NT2/D1 (cell line): Measurements from ENCODE around the gene BRINP3.
"Not testable (repeated sequence)": the region's sequence is repeated elsewhere in the genome, so short reads cannot be mapped to it uniquely, and the experiment has no call there.

Experiments
- DNase-seq: peaks from one replicate; pipeline ENCODE4 v3.0.0-alpha.2; 2011; ENCODE audit warnings: low read depth, low spot score
- H3K27me3 ChIP-seq: 2 replicates; pipeline ENCODE4 v1.6.0; 2011; ENCODE audit warnings: mild to moderate bottlenecking; ENCODE audit not compliant: insufficient read length, insufficient read depth
- H3K36me3 ChIP-seq: 2 replicates; pipeline ENCODE4 v1.6.1; 2011; ENCODE audit warnings: mild to moderate bottlenecking, low read length, mixed read lengths; ENCODE audit not compliant: insufficient read depth, insufficient read length
- H3K4me1 ChIP-seq: 2 replicates; pipeline ENCODE4 v1.5.1; 2011; ENCODE audit not compliant: insufficient read depth, insufficient read length
- H3K4me3 ChIP-seq: 2 replicates; pipeline ENCODE4 v1.5.1; 2011; ENCODE audit warnings: low read depth; ENCODE audit not compliant: insufficient read length
- H3K9ac ChIP-seq: 2 replicates; pipeline ENCODE4 v1.6.0; 2011; ENCODE audit warnings: low read depth; ENCODE audit not compliant: insufficient read length
- H3K9me3 ChIP-seq: 2 replicates; pipeline ENCODE4 v1.5.1; 2011; ENCODE audit warnings: mild to moderate bottlenecking, low read length; ENCODE audit not compliant: insufficient read depth
- SUZ12 ChIP-seq: IDR thresholded peaks from 2 replicates; pipeline ENCODE4 v1.6.1; 2011; ENCODE audit not compliant: insufficient read length, insufficient read depth; ENCODE audit errors: extremely low read depth
- YY1 ChIP-seq: IDR thresholded peaks from 2 replicates; pipeline ENCODE4 v1.6.1; 2011; ENCODE audit not compliant: insufficient read length, insufficient read depth
- ZNF274 ChIP-seq: IDR thresholded peaks from 2 replicates; pipeline ENCODE4 v1.6.1; 2011; ENCODE audit warnings: mild to moderate bottlenecking, low read depth, low read length

BRINP3 gene

GRCh38 chr1:190147616-190148015 lies 330.0 kb downstream of the BRINP3 start:
- no peak overlapping the region for H3K9ac ChIP-seq
- no peak for TF ChIP-seq SUZ12
- TF ChIP-seq YY1, result no peak
- TF ChIP-seq ZNF274, result no peak
- DNase-seq, result no peak

GRCh38 chr1:190144650-190145049 lies 333.0 kb downstream of the BRINP3 start:
- no peak for DNase-seq
- Histone ChIP-seq H3K36me3 (no peaks in the 10 kb centered on the region), H3K27me3 (no peaks in the 10 kb centered on the region), H3K4me3 (no peak overlapping the region), H3K9ac (no peak overlapping the region), H3K4me1 (no peaks in the 10 kb centered on the region), H3K9me3 (no peaks in the 10 kb centered on the region)
- TF ChIP-seq YY1 (no peak), ZNF274 (no peak), SUZ12 (no peak)

More at GRCh38 chr1:190147616-190148015, 330.0 kb downstream of the BRINP3 start:
- H3K4me3 ChIP-seq, result no peak overlapping the region
- H3K4me1 ChIP-seq, result no peaks in the 10 kb centered on the region
- no peaks in the 10 kb centered on the region for H3K36me3 ChIP-seq
- H3K9me3 ChIP-seq, result no peaks in the 10 kb centered on the region
- H3K27me3 ChIP-seq, result no peaks in the 10 kb centered on the region

GRCh38 chr1:190140644-190141043 lies 337.0 kb downstream of the BRINP3 start:
- DNase-seq, result no peak
- H3K27me3 ChIP-seq, result no peaks in the 10 kb centered on the region
- H3K9me3 ChIP-seq, result no peaks in the 10 kb centered on the region
- H3K9ac ChIP-seq, result no peak overlapping the region
- no peaks in the 10 kb centered on the region for H3K36me3 ChIP-seq
- H3K4me1 ChIP-seq, result no peaks in the 10 kb centered on the region
- TF ChIP-seq SUZ12 (no peak), YY1 (no peak), ZNF274 (no peak)
- no peak overlapping the region for H3K4me3 ChIP-seq

GRCh38 chr1:190138702-190139101 lies 339.0 kb downstream of the BRINP3 start:
- Histone ChIP-seq H3K36me3 (no peaks in the 10 kb centered on the region), H3K4me1 (no peaks in the 10 kb centered on the region), H3K4me3 (no peak overlapping the region), H3K9me3 (no peaks in the 10 kb centered on the region), H3K9ac (no peak overlapping the region), H3K27me3 (no peaks in the 10 kb centered on the region)
- TF ChIP-seq YY1 (no peak), ZNF274 (no peak), SUZ12 (no peak)
- no peak for DNase-seq

- H3K27me3 ChIP-seq, result no peaks in the 10 kb centered on the region
- H3K9me3 ChIP-seq, result no peaks in the 10 kb centered on the region
- no peak for DNase-seq
- no peak overlapping the region for H3K9ac ChIP-seq
- no peaks in the 10 kb centered on the region for H3K36me3 ChIP-seq
- H3K4me3 ChIP-seq, result no peak overlapping the region
- H3K4me1 ChIP-seq, result no peaks in the 10 kb centered on the region
- TF ChIP-seq SUZ12 (no peak), YY1 (no peak), ZNF274 (no peak)
These were observed 339.4 kb downstream of the BRINP3 start for GRCh38 chr1:190138266-190138665.

- Histone ChIP-seq H3K9me3 (no peaks in the 10 kb centered on the region), H3K4me1 (no peaks in the 10 kb centered on the region), H3K4me3 (no peak overlapping the region), H3K36me3 (no peaks in the 10 kb centered on the region), H3K9ac (no peak overlapping the region), H3K27me3 (no peaks in the 10 kb centered on the region)
- TF ChIP-seq SUZ12, result no peak
- TF ChIP-seq ZNF274, result no peak
- TF ChIP-seq YY1, result no peak
- DNase-seq, result no peak
These were observed 348.3 kb downstream of the BRINP3 start for GRCh38 chr1:190129366-190129765.

- TF ChIP-seq ZNF274 (no peak), YY1 (no peak), SUZ12 (no peak)
- no peak overlapping the region for H3K4me3 ChIP-seq
- H3K4me1 ChIP-seq, result no peaks in the 10 kb centered on the region
- DNase-seq, result no peak
- H3K9me3 ChIP-seq, result no peaks in the 10 kb centered on the region
- no peaks in the 10 kb centered on the region for H3K27me3 ChIP-seq
- H3K36me3 ChIP-seq, result no peaks in the 10 kb centered on the region
- no peak overlapping the region for H3K9ac ChIP-seq
These were observed 350.9 kb downstream of the BRINP3 start for GRCh38 chr1:190126728-190127127.

- Histone ChIP-seq H3K4me3 (no peak overlapping the region), H3K9me3 (no peaks in the 10 kb centered on the region), H3K4me1 (no peaks in the 10 kb centered on the region), H3K36me3 (no peaks in the 10 kb centered on the region), H3K27me3 (no peaks in the 10 kb centered on the region), H3K9ac (no peak overlapping the region)
- DNase-seq, result no peak
- no peak for TF ChIP-seq YY1
These were observed 353.6 kb downstream of the BRINP3 start for GRCh38 chr1:190124068-190124467.

- H3K9ac ChIP-seq, DNase-seq, H3K9me3 ChIP-seq, H3K36me3 ChIP-seq, H3K4me1 ChIP-seq, H3K27me3 ChIP-seq, H3K4me3 ChIP-seq: not testable (repeated sequence)
These were observed 357.1 kb downstream of the BRINP3 start for GRCh38 chr1:190120564-190120963.
